GM19463 (cell line): ENCODE measurements around the gene AP3B2.

ENCODE experiments used
- ATAC-seq: cut with Tn5 transposase; IDR thresholded peaks from one replicate; pipeline ENCODE4 v1.9.1; 2021; ENCODE audit warnings: mild to moderate bottlenecking, moderate library complexity; ENCODE audit not compliant: unreplicated experiment

AP3B2 gene

GRCh38 chr15:82611348-82611747 lies 98.3 kb downstream of the AP3B2 start:
- no peak for ATAC-seq
